Gastroesophageal sphincter (tissue), 4 donors: ENCODE results near the gene PGBD2. TPM values are rescaled to one million over a fixed set of nuclear protein-coding genes. Genes with fewer than 3 reads are reported as not detected.

Source experiments
- ATAC-seq: fragments of 150-250 bp; one replicate; pipeline ENCODE4 v1.9.1; 2016; ENCODE audit warnings: mild to moderate bottlenecking, moderate library complexity
- H3K27ac ChIP-seq, 4 donors: fragments of 200-600 bp; sonication (generic) in 3 of 4; 1 replicate in 3 of 4; 2 replicates in 1 of 4; pipeline ENCODE4 v1.5.1; 2016 to 2019
- H3K27me3 ChIP-seq: fragments of 200-600 bp; sonication (generic); one replicate; pipeline ENCODE4 v1.5.1; 2019
- H3K36me3 ChIP-seq, 2 donors: fragments of 200-600 bp; sonication (generic); one replicate each; pipeline ENCODE4 v1.5.1; 2019; ENCODE audit warnings: control low read depth in 1 of 2
- H3K4me1 ChIP-seq, 3 donors: fragments of 200-600 bp; sonication (generic); 1 replicate in 2 of 3; 2 replicates in 1 of 3; pipeline ENCODE4 v1.5.1; 2016 to 2019; ENCODE audit warnings: control low read depth in 2 of 3
- H3K4me3 ChIP-seq, 2 donors: fragments of 200-600 bp; sonication (generic); one replicate each; pipeline ENCODE4 v1.5.1; 2019; ENCODE audit warnings: mild to moderate bottlenecking in 1 of 2, moderate library complexity in 1 of 2
- H3K9me3 ChIP-seq, 3 donors: fragments of 200-600 bp; sonication (generic); one replicate each; pipeline ENCODE4 v1.5.1; 2017 to 2019; ENCODE audit warnings: control low read depth in 2 of 3
- EP300 ChIP-seq: sonication (generic); formaldehyde crosslinking; IDR thresholded peaks from one replicate; pipeline ENCODE4 v1.6.1; 2017; ENCODE audit warnings: antibody characterized with exemption, mild to moderate bottlenecking
- POLR2A ChIP-seq, 2 donors: fragments of 450-650 bp; IDR thresholded peaks; one replicate each; pipeline ENCODE4 v1.6.1; 2017; ENCODE audit warnings: antibody characterized with exemption in 2 of 2, mild to moderate bottlenecking in 2 of 2, moderate library complexity in 1 of 2
- POLR2AphosphoS5 ChIP-seq: sonication (generic); formaldehyde crosslinking; IDR thresholded peaks from one replicate; pipeline ENCODE4 v1.6.1; 2017; ENCODE audit warnings: antibody characterized with exemption
- WGBS, 2 donors: methylation state at CpG; one replicate each; pipeline ENCODE4 v1.1.5; 2018; ENCODE audit warnings: low coverage in 1 of 2; 5-methylcytosine and 5-hydroxymethylcytosine counted together
- total RNA-seq, 4 donors: library from RNA; depleted of rRNA; stranded (reverse); fragments of >200 nt; gene quantifications; one replicate each; pipeline ENCODE4 v1.1.0, GENCODE V29; 2016
- TF ChIP-seq, protein P1 (sequence below), 4 experiments: fragments of 200-600 bp in 2 of 4; fragments of 450-650 bp in 2 of 4; sonication (generic) in 1 of 4; IDR thresholded peaks; one replicate each; pipeline ENCODE4 v1.5.1; 2017 to 2019; ENCODE audit warnings: antibody characterized with exemption in 4 of 4, mild to moderate bottlenecking in 2 of 4, moderate library complexity in 2 of 4

The PGBD2 gene, protein sequence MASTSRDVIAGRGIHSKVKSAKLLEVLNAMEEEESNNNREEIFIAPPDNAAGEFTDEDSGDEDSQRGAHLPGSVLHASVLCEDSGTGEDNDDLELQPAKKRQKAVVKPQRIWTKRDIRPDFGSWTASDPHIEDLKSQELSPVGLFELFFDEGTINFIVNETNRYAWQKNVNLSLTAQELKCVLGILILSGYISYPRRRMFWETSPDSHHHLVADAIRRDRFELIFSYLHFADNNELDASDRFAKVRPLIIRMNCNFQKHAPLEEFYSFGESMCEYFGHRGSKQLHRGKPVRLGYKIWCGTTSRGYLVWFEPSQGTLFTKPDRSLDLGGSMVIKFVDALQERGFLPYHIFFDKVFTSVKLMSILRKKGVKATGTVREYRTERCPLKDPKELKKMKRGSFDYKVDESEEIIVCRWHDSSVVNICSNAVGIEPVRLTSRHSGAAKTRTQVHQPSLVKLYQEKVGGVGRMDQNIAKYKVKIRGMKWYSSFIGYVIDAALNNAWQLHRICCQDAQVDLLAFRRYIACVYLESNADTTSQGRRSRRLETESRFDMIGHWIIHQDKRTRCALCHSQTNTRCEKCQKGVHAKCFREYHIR
- total RNA-seq, result 1 to 10 TPM; 3.6 to 5.9 (median 4.7) TPM

DNA sequence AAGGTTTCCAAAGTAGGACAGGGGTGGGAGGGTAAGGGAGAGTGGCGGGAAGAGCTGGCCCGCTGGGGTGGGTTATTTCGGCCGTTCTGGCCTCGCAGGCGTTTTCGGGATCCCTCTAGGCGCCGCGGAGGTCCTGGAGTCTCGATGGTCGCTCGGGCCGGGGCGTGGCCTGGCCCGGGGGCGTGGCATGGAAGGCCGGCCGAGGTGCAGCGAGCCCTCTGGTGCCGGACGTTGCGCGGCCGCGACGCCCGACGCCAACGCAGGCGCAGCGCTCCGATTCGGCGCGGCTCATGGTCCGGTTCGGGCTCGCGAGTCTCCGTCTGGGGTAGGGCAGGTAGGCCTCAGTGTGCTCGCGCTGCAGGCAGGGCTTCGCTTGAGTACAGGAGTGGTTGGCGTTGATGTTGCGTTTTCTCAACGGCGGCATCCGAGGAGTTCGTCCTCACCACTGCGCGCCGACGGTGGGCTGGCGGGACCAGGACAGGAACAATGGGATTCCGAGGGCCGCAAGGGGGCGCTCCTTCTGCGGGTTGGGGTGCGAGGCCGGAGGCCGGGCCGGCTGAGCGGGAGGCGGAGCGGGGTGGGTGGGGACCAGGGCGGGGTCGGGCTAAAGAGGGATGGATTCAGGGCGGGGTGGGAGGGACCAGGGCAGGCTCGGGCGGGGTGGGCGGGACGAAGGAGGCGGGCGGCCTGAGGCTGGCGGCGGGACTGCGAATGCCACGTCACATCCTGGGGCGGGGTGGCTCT lies at the start of gene PGBD2:
TSS of gene PGBD2 (plus strand) at position 227 of the 744 bp plus-strand sequence. CDS start 7,628 bp downstream, outside the sequence.
- no peaks in the 10 kb centered on the region for H3K9me3 ChIP-seq
- peaks cover 0 to 26% (median 4%) of the 10 kb centered on the region in 3 donors for H3K4me1 ChIP-seq
- peaks cover 0 to 6% of the 10 kb centered on the region in 2 donors for H3K36me3 ChIP-seq
- H3K27ac ChIP-seq, result peak within 1 kb of the TSS; percentile 82 to 97 (median 93)
- peak; percentile 97 for ATAC-seq
- peak; percentile 77 to 84 for TF ChIP-seq POLR2A (IDR thresholded peaks at IDR 0.05)
- no peak for TF ChIP-seq EP300
- TF ChIP-seq, protein P1, sequence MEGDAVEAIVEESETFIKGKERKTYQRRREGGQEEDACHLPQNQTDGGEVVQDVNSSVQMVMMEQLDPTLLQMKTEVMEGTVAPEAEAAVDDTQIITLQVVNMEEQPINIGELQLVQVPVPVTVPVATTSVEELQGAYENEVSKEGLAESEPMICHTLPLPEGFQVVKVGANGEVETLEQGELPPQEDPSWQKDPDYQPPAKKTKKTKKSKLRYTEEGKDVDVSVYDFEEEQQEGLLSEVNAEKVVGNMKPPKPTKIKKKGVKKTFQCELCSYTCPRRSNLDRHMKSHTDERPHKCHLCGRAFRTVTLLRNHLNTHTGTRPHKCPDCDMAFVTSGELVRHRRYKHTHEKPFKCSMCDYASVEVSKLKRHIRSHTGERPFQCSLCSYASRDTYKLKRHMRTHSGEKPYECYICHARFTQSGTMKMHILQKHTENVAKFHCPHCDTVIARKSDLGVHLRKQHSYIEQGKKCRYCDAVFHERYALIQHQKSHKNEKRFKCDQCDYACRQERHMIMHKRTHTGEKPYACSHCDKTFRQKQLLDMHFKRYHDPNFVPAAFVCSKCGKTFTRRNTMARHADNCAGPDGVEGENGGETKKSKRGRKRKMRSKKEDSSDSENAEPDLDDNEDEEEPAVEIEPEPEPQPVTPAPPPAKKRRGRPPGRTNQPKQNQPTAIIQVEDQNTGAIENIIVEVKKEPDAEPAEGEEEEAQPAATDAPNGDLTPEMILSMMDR (IDR thresholded peaks at IDR 0.05), result peak; percentile 31 to 73 (median 61)
- peak; percentile 84 for TF ChIP-seq POLR2AphosphoS5
- 1% methylated on average over 12 of the region's 80 CpGs; no CpG with 5 or more reads in 1 of the 2 donors for WGBS, 2 donors
- no peaks in the 10 kb centered on the region for H3K27me3 ChIP-seq
- H3K4me3 ChIP-seq, result peak within 1 kb of the TSS; percentile 67 to 77

DNA sequence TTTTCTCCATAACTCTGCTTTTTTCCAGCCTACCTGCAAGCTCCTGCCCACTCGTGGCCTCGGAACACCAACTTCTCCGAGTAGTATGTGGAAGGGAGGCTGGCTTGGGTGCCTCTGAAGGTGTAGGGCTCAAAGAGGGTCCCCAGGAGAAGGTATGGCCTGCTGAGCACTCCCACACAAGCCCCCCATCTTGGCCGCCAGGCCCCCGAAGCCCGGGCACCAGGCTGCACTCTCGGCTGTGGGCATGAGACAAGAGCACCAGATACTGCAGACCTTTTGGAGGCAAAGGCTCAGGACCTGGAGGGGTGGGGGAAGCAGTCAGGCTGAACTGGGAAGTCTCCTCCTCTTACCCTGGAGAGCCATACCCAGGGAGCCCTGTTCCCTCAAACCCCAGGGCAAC lies 48.8 kb upstream of the PGBD2 start:
- 83% methylated on average over 2 to 3 of the region's 7 CpGs for WGBS, 2 donors
- Histone ChIP-seq H3K27ac (peak overlapping the region in 2 of 4 donors; percentile 91 to 93), H3K4me1 (peaks cover 0 to 45% (median 14%) of the 10 kb centered on the region in 3 donors), H3K36me3 (peaks cover 0 to 25% of the 10 kb centered on the region in 2 donors), H3K9me3 (no peaks in the 10 kb centered on the region), H3K4me3 (peak overlapping the region in 1 of 2 donors; percentile 65), H3K27me3 (no peaks in the 10 kb centered on the region)
- no peak for TF ChIP-seq EP300
- TF ChIP-seq POLR2A (IDR thresholded peaks at IDR 0.05), result no peak
- no peak for ATAC-seq

DNA sequence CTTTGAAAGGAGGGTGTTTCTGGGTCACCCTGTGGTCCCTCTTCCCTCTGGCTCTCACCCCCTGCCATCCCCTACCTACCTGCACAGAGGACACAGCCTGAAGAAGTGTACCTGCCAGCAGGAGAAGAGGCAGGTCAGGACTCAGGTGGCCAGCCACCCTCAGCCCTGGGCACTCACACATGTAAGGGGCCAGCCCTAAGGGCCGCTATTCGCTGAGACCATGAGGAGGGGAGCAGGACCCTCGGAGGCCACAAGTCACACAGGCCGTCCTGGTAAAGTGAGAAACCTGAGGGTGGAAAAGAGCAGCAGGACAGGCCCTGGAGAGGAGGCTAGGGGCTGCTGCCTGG lies 48.3 kb upstream of the PGBD2 start:
- TF ChIP-seq POLR2A (IDR thresholded peaks at IDR 0.05) (no peak), EP300 (no peak), POLR2AphosphoS5 (no peak)
- TF ChIP-seq, protein P1 (IDR thresholded peaks at IDR 0.05), result no peak
- H3K27me3 ChIP-seq, result no peaks in the 10 kb centered on the region
- H3K4me1 ChIP-seq, result peaks cover 0 to 46% (median 16%) of the 10 kb centered on the region in 3 donors
- peaks cover 0 to 25% of the 10 kb centered on the region in 2 donors for H3K36me3 ChIP-seq
- peak overlapping the region in 3 of 4 donors; percentile 91 to 95 (median 93) for H3K27ac ChIP-seq
- no CpG with 5 or more reads among the region's 4 CpGs for WGBS, 2 donors
- H3K9me3 ChIP-seq, result no peaks in the 10 kb centered on the region
- no peak for ATAC-seq
- H3K4me3 ChIP-seq, result peak overlapping the region; percentile 50 to 65

DNA sequence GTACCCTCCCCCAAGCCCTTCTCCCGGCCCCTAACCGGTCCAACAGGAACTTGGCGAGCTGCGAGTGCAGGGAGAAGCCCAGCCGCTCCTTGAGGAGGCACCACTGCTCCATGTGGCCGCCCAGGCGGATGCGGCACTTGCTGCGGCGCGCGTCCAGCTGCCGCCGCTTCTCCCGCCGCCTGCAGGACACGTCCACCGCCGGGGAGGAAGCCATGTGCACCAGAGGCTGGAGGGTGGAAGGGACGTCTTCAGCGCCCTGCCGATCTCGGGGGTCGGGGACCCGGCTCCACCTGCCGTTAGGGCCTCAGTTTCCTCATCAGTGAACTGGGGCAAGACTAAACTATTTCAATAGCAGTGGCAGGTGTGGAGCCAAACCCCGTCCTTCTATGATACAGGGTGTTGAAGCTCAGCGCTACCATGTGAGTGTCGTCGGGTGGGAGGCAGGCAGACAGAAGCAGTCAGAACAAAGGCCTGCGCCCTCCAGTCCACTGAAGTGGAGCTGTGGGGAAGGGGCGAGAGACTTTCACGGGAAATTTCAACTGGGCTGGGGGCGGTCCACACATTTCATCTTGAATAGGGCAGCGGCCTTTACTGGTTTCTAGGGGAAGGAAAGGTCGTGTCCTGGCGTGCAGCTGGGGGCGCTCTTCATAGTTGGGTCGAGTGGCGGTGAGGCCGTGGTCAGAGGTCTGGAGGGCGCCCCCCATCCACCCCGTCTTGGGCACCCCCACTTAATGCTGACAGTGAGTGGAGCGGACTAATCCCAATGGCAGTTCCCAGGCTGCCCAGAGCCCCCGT lies 47.7 kb upstream of the PGBD2 start:
- ATAC-seq, result peak; percentile 57
- H3K4me3 ChIP-seq, result peak overlapping the region; percentile 50 to 65
- H3K4me1 ChIP-seq, result peaks cover 0 to 46% (median 22%) of the 10 kb centered on the region in 3 donors
- H3K27ac ChIP-seq, result peak overlapping the region; percentile 84 to 95 (median 92)
- no peaks in the 10 kb centered on the region for H3K9me3 ChIP-seq
- 0% methylated on average over 4 of the region's 45 CpGs; no CpG with 5 or more reads in 1 of the 2 donors for WGBS, 2 donors
- TF ChIP-seq POLR2AphosphoS5 (peak; percentile 43), POLR2A (IDR thresholded peaks at IDR 0.05) (no peak)
- TF ChIP-seq, protein P1 (IDR thresholded peaks at IDR 0.05), result peak in 3 of 4 experiments; percentile 41 to 54 (median 49)
- no peaks in the 10 kb centered on the region for H3K27me3 ChIP-seq
- H3K36me3 ChIP-seq, result peaks cover 0 to 23% of the 10 kb centered on the region in 2 donors
